Fibroblast of lung (primary cell): Measurements from ENCODE around the gene KIRREL3. TPM values are rescaled to one million over a fixed set of nuclear protein-coding genes. Genes with fewer than 3 reads are reported as not detected.

Experiments used
- DNase-seq, 2 donors: peaks; one replicate each; pipeline versions ENCODE4 v3.0.0 to v3.0.0-alpha.2; 2010; ENCODE audit warnings: low read depth in 2 of 2
- H2AFZ ChIP-seq: 2 replicates; pipeline ENCODE4 v1.5.1; 2012; ENCODE audit warnings: low read length, control low read depth, inconsistent platforms
- H3K27ac ChIP-seq: 2 replicates; pipeline ENCODE4 v1.5.1; 2011; ENCODE audit warnings: low read length, control low read depth; ENCODE audit not compliant: insufficient read depth
- H3K27me3 ChIP-seq: 2 replicates; pipeline ENCODE4 v1.5.1; 2011; ENCODE audit warnings: mild to moderate bottlenecking, low read length; ENCODE audit not compliant: control insufficient read depth, insufficient read depth
- H3K36me3 ChIP-seq: 2 replicates; pipeline ENCODE4 v1.5.1; 2011; ENCODE audit warnings: low read length; ENCODE audit not compliant: control insufficient read depth, insufficient read depth
- H3K4me1 ChIP-seq: 2 replicates; pipeline ENCODE4 v1.5.1; 2011; ENCODE audit warnings: low read length; ENCODE audit not compliant: control insufficient read depth, insufficient read depth; ENCODE audit errors: extremely low read depth
- H3K4me2 ChIP-seq: 2 replicates; pipeline ENCODE4 v1.5.1; 2011; ENCODE audit warnings: low read length, control low read depth; ENCODE audit not compliant: insufficient read depth; ENCODE audit errors: extremely low read depth
- H3K4me3 ChIP-seq, 4 experiments: fragments of 200-600 bp in 1 of 4; sonication (generic) in 1 of 4; replicated peaks in 1 of 4; 2 replicates each; pipeline ENCODE4 v1.5.1; 2011 to 2016; ENCODE audit warnings: low read length in 4 of 4, low read depth in 3 of 4, mild to moderate bottlenecking in 3 of 4, control low read depth in 2 of 4, inconsistent platforms in 1 of 4, mixed read lengths in 1 of 4; ENCODE audit not compliant: insufficient read depth in 1 of 4; ENCODE audit errors: control extremely low read depth in 1 of 4
- H3K79me2 ChIP-seq: 2 replicates; pipeline ENCODE4 v1.5.1; 2012; ENCODE audit warnings: mild to moderate bottlenecking, low read length, inconsistent platforms; ENCODE audit not compliant: control insufficient read depth, insufficient read depth
- H3K9ac ChIP-seq: 2 replicates; pipeline ENCODE4 v1.5.1; 2011; ENCODE audit warnings: mild to moderate bottlenecking, low read length, control low read depth; ENCODE audit not compliant: insufficient read depth
- H3K9me3 ChIP-seq: 2 replicates; pipeline ENCODE4 v1.5.1; 2012; ENCODE audit warnings: low read depth, low read length; ENCODE audit not compliant: control insufficient read depth, insufficient read depth
- H4K20me1 ChIP-seq: 2 replicates; pipeline ENCODE4 v1.5.1; 2011; ENCODE audit warnings: low read length; ENCODE audit not compliant: control insufficient read depth, insufficient read depth; ENCODE audit errors: extremely low read depth
- EZH2 ChIP-seq: IDR thresholded peaks from 2 replicates; pipeline ENCODE4 v1.5.1; 2012; ENCODE audit warnings: low read length, control low read depth, mild to moderate bottlenecking; ENCODE audit errors: missing control alignments
- polyA plus RNA-seq, 2 donors: library from polyadenylated mRNA; depleted of rRNA in 1 of 2; stranded (reverse) in 1 of 2; unstranded in 1 of 2; fragments of >200 nt; gene quantifications; 2 replicates each; pipeline ENCODE4 v1.2.1, GENCODE V29; 2011 to 2012; ENCODE audit warnings: missing spikeins in 1 of 2
- total RNA-seq: library from RNA; depleted of rRNA; stranded (reverse); fragments of >200 nt; gene quantifications from 2 replicates; pipeline ENCODE4 v1.2.1, GENCODE V29; 2014
- TF ChIP-seq, protein P1 (sequence below), 2 donors: IDR thresholded peaks in 1 of 2; conservative IDR thresholded peaks in 1 of 2; 1 replicate in 1 of 2; 2 replicates in 1 of 2; pipeline ENCODE4 v1.5.1; 2011 to 2012; ENCODE audit warnings: low read length in 2 of 2, control low read depth in 1 of 2, inconsistent platforms in 1 of 2, low read depth in 1 of 2, mild to moderate bottlenecking in 1 of 2

KIRREL3 gene
- total and polyA plus RNA-seq, 2 donors (not counting 1 experiment from before 2014, with no cell fraction given), result 2.8 to 6.1 TPM

DNA sequence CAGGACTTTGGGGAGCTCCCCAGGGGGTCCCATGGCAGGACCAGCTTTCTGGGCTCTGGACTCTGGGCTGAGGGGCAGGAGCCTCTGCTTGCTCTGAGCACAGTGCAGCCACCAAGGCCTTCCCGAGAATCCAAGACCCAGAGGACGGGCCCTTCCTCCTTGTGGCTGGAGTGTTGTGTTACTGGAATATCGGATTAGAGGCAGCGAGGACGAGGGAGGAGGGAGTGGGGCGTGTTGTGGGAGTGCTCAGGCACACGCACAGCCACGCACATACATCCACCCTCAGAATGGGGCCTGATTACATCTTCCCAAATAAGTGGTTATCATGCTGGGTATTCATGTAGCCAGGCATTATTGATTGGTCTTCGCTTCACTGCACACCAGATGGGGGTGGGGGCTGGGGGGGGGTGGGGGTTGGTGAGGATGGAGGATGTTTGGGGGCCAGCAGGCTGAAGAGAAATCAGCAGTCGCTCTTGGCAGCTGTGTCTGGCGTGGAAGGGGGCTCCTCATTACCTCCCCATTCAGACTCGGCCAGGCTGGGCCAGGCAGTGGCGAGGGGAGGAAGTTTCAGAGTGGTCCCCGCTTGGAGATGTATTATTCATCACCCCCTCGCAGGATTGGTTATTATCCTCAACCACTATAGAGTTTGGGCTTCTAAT lies 524.2 kb downstream of the KIRREL3 start:
- TF ChIP-seq, protein P1, sequence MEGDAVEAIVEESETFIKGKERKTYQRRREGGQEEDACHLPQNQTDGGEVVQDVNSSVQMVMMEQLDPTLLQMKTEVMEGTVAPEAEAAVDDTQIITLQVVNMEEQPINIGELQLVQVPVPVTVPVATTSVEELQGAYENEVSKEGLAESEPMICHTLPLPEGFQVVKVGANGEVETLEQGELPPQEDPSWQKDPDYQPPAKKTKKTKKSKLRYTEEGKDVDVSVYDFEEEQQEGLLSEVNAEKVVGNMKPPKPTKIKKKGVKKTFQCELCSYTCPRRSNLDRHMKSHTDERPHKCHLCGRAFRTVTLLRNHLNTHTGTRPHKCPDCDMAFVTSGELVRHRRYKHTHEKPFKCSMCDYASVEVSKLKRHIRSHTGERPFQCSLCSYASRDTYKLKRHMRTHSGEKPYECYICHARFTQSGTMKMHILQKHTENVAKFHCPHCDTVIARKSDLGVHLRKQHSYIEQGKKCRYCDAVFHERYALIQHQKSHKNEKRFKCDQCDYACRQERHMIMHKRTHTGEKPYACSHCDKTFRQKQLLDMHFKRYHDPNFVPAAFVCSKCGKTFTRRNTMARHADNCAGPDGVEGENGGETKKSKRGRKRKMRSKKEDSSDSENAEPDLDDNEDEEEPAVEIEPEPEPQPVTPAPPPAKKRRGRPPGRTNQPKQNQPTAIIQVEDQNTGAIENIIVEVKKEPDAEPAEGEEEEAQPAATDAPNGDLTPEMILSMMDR (conservative IDR thresholded peaks at IDR 0.05 in 1 of 2, IDR thresholded peaks at IDR 0.05 in 1 of 2; ENCODE audit: low read depth in 1 of 2, low read length in 2 of 2), result no peak
- TF ChIP-seq EZH2, result no peak
- no peak overlapping the region for H3K27ac ChIP-seq
- H2AFZ ChIP-seq, result no peak overlapping the region
- no peak overlapping the region for H3K9ac ChIP-seq
- no peaks in the 10 kb centered on the region for H3K4me1 ChIP-seq
- DNase-seq, result no peak
- no peak overlapping the region for H3K4me2 ChIP-seq
- H3K27me3 ChIP-seq, result no peaks in the 10 kb centered on the region
- no peaks in the 10 kb centered on the region for H3K9me3 ChIP-seq
- H3K79me2 ChIP-seq, result no peaks in the 10 kb centered on the region
- no peaks in the 10 kb centered on the region for H3K36me3 ChIP-seq
- no peaks in the 10 kb centered on the region for H4K20me1 ChIP-seq
- no peak overlapping the region for H3K4me3 ChIP-seq

DNA sequence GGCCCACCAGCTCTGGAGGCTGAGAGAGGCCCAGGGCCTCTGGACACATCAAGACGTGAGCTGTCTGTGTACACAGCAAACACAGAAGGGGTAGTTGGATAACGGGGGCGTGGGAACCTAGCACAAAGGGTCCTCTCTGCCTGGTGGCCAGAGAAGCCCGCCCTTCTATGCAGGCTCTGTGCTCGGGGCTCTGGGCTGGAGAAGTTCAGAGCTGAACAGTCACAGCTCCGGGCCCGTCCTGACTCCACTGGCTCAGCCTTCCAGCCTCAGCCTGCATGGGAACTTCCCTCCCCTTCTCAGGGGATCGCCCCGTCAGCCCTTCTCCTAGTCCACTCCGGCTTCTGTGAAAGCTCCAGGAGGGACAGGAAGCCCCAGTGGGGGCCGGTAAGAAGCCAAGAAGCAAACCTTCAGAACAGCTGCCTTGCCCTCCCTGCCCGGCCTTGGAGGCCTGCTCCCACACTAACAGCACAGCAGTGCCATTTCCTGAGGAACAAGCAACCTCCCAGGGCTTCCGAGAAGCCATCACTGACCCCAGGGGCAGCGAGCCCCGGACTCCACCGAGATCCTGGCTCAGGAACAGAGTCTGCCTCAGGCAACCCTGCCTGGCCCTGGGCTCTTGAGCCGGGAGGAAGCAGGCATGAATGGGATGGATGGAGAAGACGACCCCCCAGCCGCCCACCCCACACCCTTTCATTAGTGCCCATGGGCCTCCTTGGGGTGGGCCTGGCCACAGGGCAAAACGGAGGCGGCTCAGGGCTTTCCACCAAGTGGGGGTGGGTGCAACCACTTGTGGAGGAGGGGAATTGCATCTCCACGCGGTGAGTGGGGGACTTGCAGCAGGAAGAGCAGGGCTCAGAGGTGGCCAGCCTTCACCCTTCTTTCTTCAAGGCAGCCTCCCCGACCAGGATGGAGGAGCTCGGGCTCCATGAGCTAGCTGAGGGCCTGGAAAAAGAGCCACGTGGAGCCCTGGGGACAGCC lies 525.3 kb downstream of the KIRREL3 start:
- Histone ChIP-seq H4K20me1 (no peaks in the 10 kb centered on the region), H3K9me3 (no peaks in the 10 kb centered on the region), H3K27me3 (no peaks in the 10 kb centered on the region), H3K79me2 (no peaks in the 10 kb centered on the region), H3K4me2 (no peak overlapping the region), H3K4me3 (no peak overlapping the region), H2AFZ (no peak overlapping the region), H3K36me3 (no peaks in the 10 kb centered on the region), H3K4me1 (no peaks in the 10 kb centered on the region), H3K9ac (no peak overlapping the region), H3K27ac (no peak overlapping the region)
- TF ChIP-seq EZH2, result no peak
- TF ChIP-seq, protein P1 (conservative IDR thresholded peaks at IDR 0.05 in 1 of 2, IDR thresholded peaks at IDR 0.05 in 1 of 2; ENCODE audit: low read depth in 1 of 2, low read length in 2 of 2), result no peak
- no peak for DNase-seq

DNA sequence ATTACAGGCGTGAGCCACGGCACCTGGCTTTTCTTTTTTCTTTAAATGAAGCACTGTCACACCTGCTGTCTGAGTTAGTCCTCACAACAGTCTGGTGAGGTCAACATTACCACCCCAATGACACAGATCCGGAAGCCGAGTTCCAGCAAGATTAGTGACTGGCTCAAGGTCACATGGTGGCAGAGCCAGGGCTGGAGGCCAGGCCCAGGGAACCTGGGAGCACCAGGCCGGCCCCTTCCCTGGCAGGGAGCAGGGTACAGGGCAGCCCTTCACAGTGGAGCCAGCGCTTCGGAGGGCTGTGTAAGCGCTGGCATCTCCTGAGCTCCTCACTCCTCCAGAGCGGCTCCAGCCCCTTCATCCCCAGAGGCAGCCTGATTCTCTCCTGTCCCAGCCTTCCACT lies 526.4 kb downstream of the KIRREL3 start:
- no peaks in the 10 kb centered on the region for H3K4me1 ChIP-seq
- no peak for DNase-seq
- no peak overlapping the region for H2AFZ ChIP-seq
- H3K79me2 ChIP-seq, result no peaks in the 10 kb centered on the region
- H3K36me3 ChIP-seq, result no peaks in the 10 kb centered on the region
- no peak overlapping the region for H3K9ac ChIP-seq
- no peak overlapping the region for H3K4me2 ChIP-seq
- no peak for TF ChIP-seq EZH2
- H4K20me1 ChIP-seq, result no peaks in the 10 kb centered on the region
- H3K27me3 ChIP-seq, result no peaks in the 10 kb centered on the region
- H3K4me3 ChIP-seq, result no peak overlapping the region
- no peaks in the 10 kb centered on the region for H3K9me3 ChIP-seq
- H3K27ac ChIP-seq, result no peak overlapping the region
